H1 (cell line): ENCODE results near the gene CYP2F1. TPM values are rescaled to one million over a fixed set of nuclear protein-coding genes. Genes with fewer than 3 reads are reported as not detected.

Experiments used
- CTCF ChIA-PET: fragments of 300-600 bp; sonication (Branson Sonifier 250); formaldehyde crosslinking; loops from one replicate; lab custom pipeline; 2021; ENCODE audit not compliant: partially characterized antibody; lab: Charles Lee
- POLR2A ChIA-PET: fragments of 300-600 bp; sonication (Branson Sonifier 250); formaldehyde crosslinking; loops from one replicate; lab custom pipeline; 2021; ENCODE audit warnings: inconsistent platforms; ENCODE audit not compliant: partially characterized antibody; lab: Charles Lee
- DNase-seq, 2 experiments: peaks; one replicate each; pipeline versions ENCODE4 v3.0.0 to v3.0.0-alpha.2; 2010 to 2022; ENCODE audit warnings: low spot score in 2 of 2, low read depth in 1 of 2, mixed read lengths in 1 of 2
- FAIRE-seq: peaks from 2 replicates; lab custom pipeline; 2011; peaks lifted over from hg19 to GRCh38; lab: Jason Lieb, UNC
- H2AFZ ChIP-seq: 2 replicates; pipeline ENCODE4 v1.8.1; 2012; ENCODE audit warnings: low read length, inconsistent platforms
- H2AK5ac ChIP-seq: 2 replicates; pipeline ENCODE4 v1.6.1; 2013; ENCODE audit warnings: low read depth, low read length
- H2BK120ac ChIP-seq: replicated peaks from 2 replicates; pipeline ENCODE3; 2013; ENCODE audit warnings: low read depth, low read length, inconsistent platforms
- H2BK12ac ChIP-seq: 2 replicates; pipeline ENCODE4 v1.6.1; 2013; ENCODE audit warnings: low read depth, low read length
- H2BK15ac ChIP-seq: 2 replicates; pipeline ENCODE4 v1.6.1; 2013; ENCODE audit warnings: low read length
- H2BK20ac ChIP-seq: 2 replicates; pipeline ENCODE4 v1.6.1; 2013; ENCODE audit warnings: low read length
- H2BK5ac ChIP-seq: 2 replicates; pipeline ENCODE4 v1.6.1; 2013; ENCODE audit warnings: low read depth, low read length
- H3K14ac ChIP-seq: 2 replicates; pipeline ENCODE4 v1.6.1; 2013; ENCODE audit warnings: inconsistent platforms; ENCODE audit not compliant: insufficient read length
- H3K18ac ChIP-seq: 2 replicates; pipeline ENCODE4 v1.6.1; 2013; ENCODE audit warnings: low read length; ENCODE audit errors: extremely low read depth
- H3K23ac ChIP-seq: 2 replicates; pipeline ENCODE4 v1.6.1; 2013; ENCODE audit warnings: inconsistent platforms; ENCODE audit not compliant: insufficient read length
- H3K23me2 ChIP-seq: 2 replicates; pipeline ENCODE4 v1.6.1; 2013; ENCODE audit warnings: low read depth, low read length
- H3K27ac ChIP-seq: 2 replicates; pipeline ENCODE4 v1.6.1; 2011; ENCODE audit warnings: low read depth, low read length, inconsistent platforms
- H3K27me3 ChIP-seq, 4 experiments: replicated peaks in 1 of 4; 1 replicate in 1 of 4; 2 replicates in 3 of 4; pipeline versions ENCODE4 v1.6.1 to v1.8.1; 2011 to 2013; ENCODE audit warnings: low read length in 3 of 4, mild to moderate bottlenecking in 3 of 4, inconsistent platforms in 2 of 4, mixed read lengths in 2 of 4, moderate library complexity in 1 of 4; ENCODE audit not compliant: control insufficient read depth in 3 of 4, insufficient read depth in 3 of 4; ENCODE audit errors: extremely low read depth in 1 of 4
- H3K36me3 ChIP-seq, 4 experiments: 2 replicates each; pipeline versions ENCODE4 v1.6.1 to v1.8.1; 2011 to 2013; ENCODE audit warnings: mild to moderate bottlenecking in 4 of 4, low read length in 3 of 4, moderate library complexity in 2 of 4, control low read depth in 1 of 4, inconsistent platforms in 1 of 4; ENCODE audit not compliant: insufficient read depth in 4 of 4, control insufficient read depth in 2 of 4
- H3K4ac ChIP-seq: replicated peaks from 2 replicates; pipeline ENCODE3; 2013; ENCODE audit warnings: low read length, low read depth, mixed read lengths, inconsistent platforms; ENCODE audit not compliant: insufficient read length
- H3K4me1 ChIP-seq, 4 experiments: replicated peaks in 1 of 4; 1 replicate in 1 of 4; 2 replicates in 3 of 4; pipeline versions ENCODE4 v1.6.1 to v1.8.1; 2011 to 2013; ENCODE audit warnings: low read length in 3 of 4, inconsistent platforms in 2 of 4, mixed read lengths in 1 of 4; ENCODE audit not compliant: insufficient read depth in 4 of 4, control insufficient read depth in 3 of 4
- H3K4me2 ChIP-seq, 2 experiments: 2 replicates each; pipeline versions ENCODE4 v1.6.1 to v1.8.1; 2011 to 2013; ENCODE audit warnings: low read depth in 2 of 2, low read length in 2 of 2, control low read depth in 1 of 2, inconsistent platforms in 1 of 2, mild to moderate bottlenecking in 1 of 2; ENCODE audit not compliant: insufficient read depth in 1 of 2
- H3K4me3 ChIP-seq, 4 experiments: fragments of 200-600, 300-600 bp in 1 of 4; sonication (generic), shearing (Covaris generic), sonication (Bioruptor Twin) in 1 of 4; 2 replicates each; pipeline versions ENCODE4 v1.5.1 to v1.8.1; 2011 to 2016; ENCODE audit warnings: low read length in 4 of 4, low read depth in 3 of 4, control low read depth in 2 of 4, inconsistent platforms in 2 of 4, mild to moderate bottlenecking in 2 of 4, mixed read lengths in 1 of 4, moderate library complexity in 1 of 4; ENCODE audit not compliant: insufficient read depth in 2 of 4; ENCODE audit errors: extremely low read depth in 1 of 4
- H3K56ac ChIP-seq: replicated peaks from 2 replicates; pipeline ENCODE3; 2013; ENCODE audit warnings: low read depth, mild to moderate bottlenecking, mixed read lengths, low read length, inconsistent platforms; ENCODE audit not compliant: insufficient read length
- H3K79me1 ChIP-seq: 2 replicates; pipeline ENCODE4 v1.6.1; 2013; ENCODE audit warnings: low read depth, low read length, control low read depth
- H3K79me2 ChIP-seq, 2 experiments: 2 replicates each; pipeline versions ENCODE4 v1.6.1 to v1.8.1; 2012 to 2013; ENCODE audit warnings: low read length in 2 of 2, mild to moderate bottlenecking in 2 of 2, inconsistent platforms in 1 of 2; ENCODE audit not compliant: insufficient read depth in 2 of 2, control insufficient read depth in 1 of 2
- H3K9ac ChIP-seq, 4 experiments: replicated peaks in 1 of 4; 1 replicate in 1 of 4; 2 replicates in 3 of 4; pipeline versions ENCODE4 v1.6.1 to v1.8.1; 2011 to 2013; ENCODE audit warnings: low read depth in 3 of 4, low read length in 3 of 4, control low read depth in 2 of 4, mild to moderate bottlenecking in 2 of 4, moderate library complexity in 2 of 4, inconsistent platforms in 1 of 4; ENCODE audit errors: extremely low read depth in 1 of 4
- H3K9me3 ChIP-seq, 2 experiments: 2 replicates each; pipeline versions ENCODE4 v1.6.1 to v1.8.1; 2012 to 2013; ENCODE audit warnings: mild to moderate bottlenecking in 2 of 2, moderate library complexity in 2 of 2, control low read depth in 1 of 2, inconsistent platforms in 1 of 2, low read depth in 1 of 2, low read length in 1 of 2, mixed read lengths in 1 of 2; ENCODE audit not compliant: insufficient read depth in 2 of 2
- H4K20me1 ChIP-seq, 2 experiments: replicated peaks in 1 of 2; 2 replicates each; pipeline versions ENCODE3 to v1.8.1; 2011 to 2013; ENCODE audit warnings: inconsistent platforms in 2 of 2, low read length in 2 of 2, mild to moderate bottlenecking in 1 of 2; ENCODE audit not compliant: insufficient read depth in 2 of 2, control insufficient read depth in 1 of 2
- H4K5ac ChIP-seq: 2 replicates; pipeline ENCODE4 v1.6.1; 2013; ENCODE audit warnings: low read length, low read depth, mixed read lengths, inconsistent platforms; ENCODE audit not compliant: insufficient read length
- H4K8ac ChIP-seq: 2 replicates; pipeline ENCODE4 v1.8.0; 2013; ENCODE audit warnings: mild to moderate bottlenecking, moderate library complexity, low read length, inconsistent platforms; ENCODE audit not compliant: insufficient read depth; ENCODE audit errors: extremely low read depth
- H4K91ac ChIP-seq: replicated peaks from 2 replicates; pipeline ENCODE3; 2013; ENCODE audit warnings: low read length, mixed read lengths, inconsistent platforms; ENCODE audit not compliant: insufficient read length
- CREB1 ChIP-seq: IDR thresholded peaks from 2 replicates; pipeline ENCODE4 v1.6.1; 2012; ENCODE audit warnings: inconsistent platforms
- KDM4A ChIP-seq: IDR thresholded peaks from one replicate; pipeline ENCODE4 v1.7.1; 2012; ENCODE audit warnings: low read depth, mild to moderate bottlenecking, moderate library complexity, low read length, inconsistent platforms; ENCODE audit not compliant: severe bottlenecking
- POLR2A ChIP-seq, 2 experiments: IDR thresholded peaks; 1 replicate in 1 of 2; 2 replicates in 1 of 2; pipeline ENCODE4 v1.6.1; 2011; ENCODE audit warnings: low read depth in 2 of 2, low read length in 2 of 2, mild to moderate bottlenecking in 2 of 2; ENCODE audit errors: control extremely low read depth in 1 of 2
- POU5F1 ChIP-seq: IDR thresholded peaks from 2 replicates; pipeline ENCODE4 v1.6.1; 2011; ENCODE audit warnings: low read depth, mild to moderate bottlenecking, low read length, moderate library complexity
- SRF ChIP-seq: IDR thresholded peaks from 2 replicates; pipeline ENCODE4 v1.6.1; 2011; ENCODE audit warnings: mild to moderate bottlenecking, low read depth, low read length, moderate library complexity
- WGBS, 2 experiments: shearing (Covaris generic) in 1 of 2; methylation state at CpG; one replicate each; pipeline versions ENCODE4 v1.1.6 to v1.1.7; 2013 to 2015; ENCODE audit warnings: low lambda C conversion rate in 2 of 2, mixed read lengths in 2 of 2, inconsistent platforms in 1 of 2, low coverage in 1 of 2, missing lambda C conversion rate in 1 of 2; ENCODE audit not compliant: insufficient replicate concordance in 2 of 2, insufficient coverage in 1 of 2, insufficient read length in 1 of 2; ENCODE audit errors: extremely low coverage in 1 of 2, missing lambda C conversion rate in 1 of 2; 5-methylcytosine and 5-hydroxymethylcytosine counted together
- polyA plus RNA-seq, 7 experiments: library from polyadenylated mRNA; depleted of rRNA in 3 of 7; stranded (reverse) in 5 of 7; unstranded in 2 of 7; fragments of >200 nt in 5 of 7; fragments of 200-250 nt in 2 of 7; gene quantifications; 1 replicate in 5 of 7; 2 replicates in 1 of 7; 4 replicates in 1 of 7; pipeline versions ENCODE4 v1.2.1 to v1.2.3, GENCODE V29; 2011 to 2013; ENCODE audit warnings: missing spikeins in 2 of 7, mixed read lengths in 2 of 7
- total RNA-seq: library from RNA; stranded (reverse); fragmentation: NEBNext Ultra II Directional; extraction: Animal tissue kit (Norgen Biotek cat#: 25700); gene quantifications from 2 replicates; pipeline ENCODE4 v1.2.1, GENCODE V29; 2021

CYP2F1 gene
- total and polyA plus RNA-seq, 2 of the 8 experiments (the other 6 are each of a cell fraction or from before 2014, with no cell fraction given) = 0.17 TPM; not detected in 1

DNA sequence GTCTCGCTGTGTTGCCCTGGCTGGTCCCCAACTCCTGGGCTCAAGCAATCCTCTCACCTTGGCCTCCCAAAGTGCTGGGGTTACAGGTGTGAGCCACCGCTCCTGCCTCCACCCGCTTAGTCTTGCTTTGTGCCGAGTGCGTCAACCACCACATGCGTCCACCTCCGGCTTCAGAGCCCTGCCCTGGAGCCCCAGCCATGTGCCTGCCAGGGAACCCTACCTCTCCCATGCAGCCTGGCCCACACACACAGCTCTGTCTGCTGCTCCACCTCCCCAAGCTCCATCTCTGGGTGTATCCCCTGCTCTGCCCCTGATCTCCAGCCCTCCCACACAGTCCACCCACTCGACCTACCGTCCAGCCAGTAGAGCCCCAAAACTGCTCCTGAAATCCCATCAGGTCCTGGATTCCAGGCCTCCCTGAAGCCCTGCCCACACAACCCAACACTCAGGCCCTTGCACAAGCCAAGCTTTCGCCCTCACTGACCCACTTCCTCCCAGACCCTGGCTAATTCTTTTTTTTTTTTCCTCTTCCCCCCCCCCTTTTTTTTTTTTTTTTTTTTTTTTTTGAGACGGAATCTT lies 9.6 kb downstream of the CYP2F1 start:
- peaks cover 2% of the 10 kb centered on the region; the same call in 1 of the 2 replicates for H3K23me2 ChIP-seq
- 95% methylated on average over 9 of the region's 11 CpGs; no CpG with 5 or more reads in 1 of the 2 experiments for WGBS, 2 experiments
- CTCF ChIA-PET = interaction anchor here (0.5 to 1.9 kb wide), 8 partner anchors 13 to 219 kb away, joined by 3 to 10 read pairs (median 4); no protein-coding TSS in a partner anchor
- no peak overlapping the region for H3K27ac ChIP-seq
- no peak overlapping the region for H4K5ac ChIP-seq
- POLR2A ChIA-PET = interaction anchor here (0.7 kb wide), 1 partner anchor 13 kb away, joined by 3 read pairs; no protein-coding TSS in a partner anchor
- peaks cover 0 to 1% (median 0%) of the 10 kb centered on the region in 4 experiments; a peak in 1 of 7 replicates for H3K27me3 ChIP-seq
- no peak overlapping the region for H3K56ac ChIP-seq
- H2AFZ ChIP-seq = no peak overlapping the region
- 0 out of 2 replicates have a peak overlapping the region, but pooled peaks have one; percentile 27 for H2BK12ac ChIP-seq
- DNase-seq (no peak), FAIRE-seq (no peak)
- H4K91ac ChIP-seq = peak overlapping the region; percentile 65
- peaks cover 0 to 5% (median 3%) of the 10 kb centered on the region in 4 experiments; a peak in 3 of 7 replicates for H3K4me1 ChIP-seq
- no peak overlapping the region for H3K14ac ChIP-seq
- no peak overlapping the region for H2BK20ac ChIP-seq
- H3K79me2 ChIP-seq = no peaks in the 10 kb centered on the region
- H3K79me1 ChIP-seq = no peaks in the 10 kb centered on the region
- H3K4me2 ChIP-seq = no peak overlapping the region
- no peak overlapping the region for H2BK120ac ChIP-seq
- no peaks in the 10 kb centered on the region for H3K36me3 ChIP-seq
- no peak overlapping the region for H2BK5ac ChIP-seq
- H2AK5ac ChIP-seq = no peak overlapping the region
- no peak overlapping the region for H3K18ac ChIP-seq
- H3K4ac ChIP-seq = no peak overlapping the region
- TF ChIP-seq POLR2A (IDR thresholded peaks at IDR 0.05; ENCODE audit: control extremely low read depth in 1 of 2, low read depth in 2 of 2, low read length in 2 of 2) (no peak), POU5F1 (no peak), KDM4A (no peak), CREB1 (no peak), SRF (no peak)
- H3K9me3 ChIP-seq = no peaks in the 10 kb centered on the region
- H4K20me1 ChIP-seq = no peaks in the 10 kb centered on the region
- H4K8ac ChIP-seq = no peak overlapping the region; the same call in 1 of the 2 replicates
- no peak overlapping the region for H3K4me3 ChIP-seq
- H2BK15ac ChIP-seq = no peak overlapping the region
- H3K23ac ChIP-seq = no peak overlapping the region
- no peak overlapping the region for H3K9ac ChIP-seq
